ENCODE results near the gene ARL3.
A peak's percentile ranks its signal among the peaks of the same experiment; 100 is the strongest.

The ARL3 gene

GRCh38 chr10:102665904-102666509 is 48.2 kb downstream of the ARL3 start:
- TF ChIP-seq CTCF (IDR thresholded peaks at IDR 0.05; ENCODE audit: low read depth, low read length): no peak
- H3K4me3 ChIP-seq (replicated peaks in 1 of 2; ENCODE audit: low read depth in 2 of 2, low read length in 2 of 2): no peak overlapping the region
- no peak for DNase-seq (ENCODE audit: low read depth in 2 of 2)

- no peak for TF ChIP-seq CTCF (IDR thresholded peaks at IDR 0.05; ENCODE audit: low read depth, low read length)
- DNase-seq (ENCODE audit: low read depth in 2 of 2): no peak
- H3K4me3 ChIP-seq (replicated peaks in 1 of 2; ENCODE audit: low read depth in 2 of 2, low read length in 2 of 2): no peak overlapping the region
These were observed 52.6 kb downstream of the ARL3 start for GRCh38 chr10:102661658-102662028.

GRCh38 chr10:102660888-102661657 is 53.1 kb downstream of the ARL3 start:
- no peak overlapping the region for H3K4me3 ChIP-seq (replicated peaks in 1 of 2; ENCODE audit: low read depth in 2 of 2, low read length in 2 of 2)
- DNase-seq (ENCODE audit: low read depth in 2 of 2): peak; percentile 72 to 74
- no peak for TF ChIP-seq CTCF (IDR thresholded peaks at IDR 0.05; ENCODE audit: low read depth, low read length)

GRCh38 chr10:102658802-102659201 is 55.4 kb downstream of the ARL3 start:
- no peak for DNase-seq (ENCODE audit: low read depth in 2 of 2)
- H3K4me3 ChIP-seq (replicated peaks in 1 of 2; ENCODE audit: low read depth in 2 of 2, low read length in 2 of 2): no peak overlapping the region
- TF ChIP-seq CTCF (IDR thresholded peaks at IDR 0.05; ENCODE audit: low read depth, low read length): no peak

- peak; percentile 75 to 79 for DNase-seq (ENCODE audit: low read depth in 2 of 2)
- no peak for TF ChIP-seq CTCF (IDR thresholded peaks at IDR 0.05; ENCODE audit: low read depth, low read length)
- H3K4me3 ChIP-seq (replicated peaks in 1 of 2; ENCODE audit: low read depth in 2 of 2, low read length in 2 of 2): no peak overlapping the region
These were observed 56.0 kb downstream of the ARL3 start for GRCh38 chr10:102657984-102658724.

GRCh38 chr10:102657451-102657850 is 56.7 kb downstream of the ARL3 start:
- TF ChIP-seq CTCF (IDR thresholded peaks at IDR 0.05; ENCODE audit: low read depth, low read length): no peak
- no peak for DNase-seq (ENCODE audit: low read depth in 2 of 2)

More at GRCh38 chr10:102657451-102657850, 56.7 kb downstream of the ARL3 start:
- no peak overlapping the region for H3K4me3 ChIP-seq (replicated peaks in 1 of 2; ENCODE audit: low read depth in 2 of 2, low read length in 2 of 2)

Data from cardiac fibroblast (primary cell).